ENCODE data around the gene TUBB4A. TPM values are rescaled to one million over a fixed set of nuclear protein-coding genes. Genes with fewer than 3 reads are reported as not detected.
A peak's percentile ranks its signal among the peaks of the same experiment; 100 is the strongest.
"Not testable (repeated sequence)": the region's sequence is repeated elsewhere in the genome, so short reads cannot be mapped to it uniquely, and the experiment has no call there.

TUBB4A gene
- total RNA-seq: not detected in 2 replicates

DNA sequence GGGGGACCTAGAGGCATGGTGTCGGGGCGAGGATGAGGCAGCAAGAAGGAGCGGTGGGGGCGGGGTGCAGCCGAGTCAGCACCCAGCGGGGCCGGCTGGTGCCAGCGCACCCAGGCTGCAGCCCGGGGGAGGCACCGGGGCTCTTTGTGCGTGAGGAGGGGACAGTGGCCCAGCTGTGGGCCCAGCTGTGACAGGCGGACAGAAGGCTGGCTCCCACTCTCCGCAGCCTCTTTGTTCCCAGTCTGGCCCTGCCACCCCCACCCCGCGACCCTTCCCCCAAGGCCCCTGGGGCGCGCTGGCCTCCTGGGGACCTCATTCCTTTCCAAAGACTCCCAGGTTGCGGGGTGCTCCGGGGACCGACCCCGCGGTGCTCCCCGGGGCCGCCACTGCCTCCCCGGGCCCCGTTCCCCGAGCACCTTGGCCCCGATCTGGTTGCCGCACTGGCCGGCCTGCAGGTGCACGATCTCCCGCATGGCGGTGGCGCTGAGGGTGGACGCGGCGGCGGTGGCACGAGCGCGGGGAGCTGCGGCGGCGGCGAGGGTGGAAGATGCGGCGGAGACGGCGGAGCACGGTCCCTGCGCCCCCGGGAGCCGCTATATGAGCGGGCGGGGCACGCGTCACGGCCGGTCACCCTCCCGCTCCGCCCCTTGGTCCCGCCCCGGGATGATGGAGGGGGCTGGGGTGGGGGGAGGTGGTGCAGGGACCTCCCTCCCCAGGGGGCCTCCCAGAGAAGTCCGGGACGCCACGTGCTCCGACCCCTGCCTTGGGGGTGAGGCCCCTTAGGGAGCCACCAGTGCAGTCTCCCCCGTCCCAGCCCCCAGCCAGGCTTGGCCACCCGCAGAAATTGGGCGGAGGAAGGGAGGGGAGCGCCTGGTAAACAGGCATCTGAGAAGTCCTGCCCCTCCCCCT lies at the start of gene TUBB4A:
Gene TUBB4A (minus strand): TSS at position 570 of the 909 bp plus-strand sequence. CDS start 97 bp downstream, at position 473.
- no peak for DNase-seq (ENCODE audit: low read depth in 2 of 2)

DNA sequence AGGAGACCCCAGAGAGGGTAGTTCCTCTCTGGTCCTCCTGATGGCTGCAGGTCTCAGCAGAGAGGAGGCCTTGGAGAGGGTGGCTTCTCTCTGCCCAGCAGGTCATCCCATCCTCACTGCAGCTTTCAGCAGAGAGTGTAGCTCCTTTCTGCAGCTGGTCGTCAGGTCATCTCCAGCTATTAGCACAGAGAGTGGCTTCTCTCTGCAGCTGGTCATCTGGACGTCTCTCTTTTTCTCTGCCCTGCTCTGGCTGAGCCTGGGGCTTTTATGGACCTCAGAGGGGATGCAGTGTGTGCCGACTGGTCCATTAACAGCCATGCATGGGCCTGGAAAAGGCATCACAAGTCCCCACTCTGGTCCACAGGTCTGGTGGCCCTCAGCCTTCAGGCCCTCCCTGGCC lies 49.0 kb upstream of the TUBB4A start:
- DNase-seq (ENCODE audit: low read depth in 2 of 2): no peak

DNA sequence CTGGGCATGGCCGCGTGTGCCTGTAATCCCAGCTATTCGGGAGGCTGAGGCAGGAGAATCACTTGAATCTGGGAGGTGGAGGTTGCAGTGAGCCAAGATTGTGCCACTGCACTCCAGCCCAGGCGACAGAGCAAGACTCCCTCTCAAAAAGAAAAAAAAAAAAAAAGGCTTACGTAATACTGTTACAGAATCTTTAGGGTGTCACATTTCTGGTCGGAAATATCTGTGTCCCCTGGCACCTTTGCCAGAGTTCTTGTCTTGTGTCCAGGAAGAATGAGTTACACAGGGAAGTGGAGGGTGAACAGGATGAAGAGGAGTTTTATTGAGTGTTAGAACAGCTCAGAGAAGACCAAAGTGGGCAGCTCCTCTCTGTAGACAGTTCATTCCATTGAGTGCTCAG lies 48.6 kb upstream of the TUBB4A start:
- not testable (repeated sequence) for DNase-seq (ENCODE audit: low read depth in 2 of 2)

DNA sequence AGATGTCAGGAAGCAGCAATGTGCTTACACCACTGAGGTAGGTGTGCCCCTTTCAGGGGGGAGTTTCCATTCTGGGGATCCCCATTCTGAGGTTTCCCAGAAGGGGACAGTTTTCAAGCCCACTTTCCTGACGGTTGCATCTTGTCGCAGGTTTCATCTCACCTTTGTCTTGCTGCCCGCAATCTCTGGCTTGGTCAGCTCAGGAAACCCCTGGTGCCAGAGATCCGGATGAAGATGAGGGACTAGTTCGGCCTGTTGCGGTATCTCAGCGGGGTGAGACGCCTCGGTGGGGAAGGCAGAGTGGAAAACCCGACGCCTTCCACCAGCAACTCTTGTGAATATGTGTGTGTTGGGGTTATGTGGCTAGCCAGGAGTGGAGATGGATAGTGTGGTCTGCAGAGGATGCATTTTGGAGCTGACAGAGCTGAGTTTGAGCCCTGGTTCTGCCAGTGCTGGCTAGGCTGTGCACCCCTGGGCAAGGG lies 41.8 kb upstream of the TUBB4A start:
- no peak for DNase-seq (ENCODE audit: low read depth in 2 of 2)

GRCh38 chr19:6540918-6541689 lies 39.0 kb upstream of the TUBB4A start:
- no peak for DNase-seq (ENCODE audit: low read depth in 2 of 2)

DNA sequence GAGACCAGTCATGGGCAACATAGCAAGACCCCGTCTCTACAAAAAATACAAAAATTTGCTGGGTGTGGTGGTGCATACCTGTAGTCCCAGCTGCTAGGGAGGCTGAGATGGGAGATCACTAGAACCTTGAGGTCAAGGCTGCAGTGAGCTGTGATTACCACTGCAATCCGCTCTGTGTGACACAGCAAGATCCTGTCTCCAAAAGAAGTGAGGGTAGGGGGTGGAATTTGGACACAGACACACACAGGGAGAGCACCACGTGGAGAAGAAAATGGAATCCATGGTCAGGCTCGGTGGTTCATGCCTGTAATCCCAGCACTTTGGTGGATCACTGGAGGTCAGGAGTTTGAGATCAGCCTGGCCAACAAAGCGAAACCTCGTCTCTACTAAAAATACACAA lies 37.4 kb upstream of the TUBB4A start:
- DNase-seq (ENCODE audit: low read depth in 2 of 2): no peak

DNA sequence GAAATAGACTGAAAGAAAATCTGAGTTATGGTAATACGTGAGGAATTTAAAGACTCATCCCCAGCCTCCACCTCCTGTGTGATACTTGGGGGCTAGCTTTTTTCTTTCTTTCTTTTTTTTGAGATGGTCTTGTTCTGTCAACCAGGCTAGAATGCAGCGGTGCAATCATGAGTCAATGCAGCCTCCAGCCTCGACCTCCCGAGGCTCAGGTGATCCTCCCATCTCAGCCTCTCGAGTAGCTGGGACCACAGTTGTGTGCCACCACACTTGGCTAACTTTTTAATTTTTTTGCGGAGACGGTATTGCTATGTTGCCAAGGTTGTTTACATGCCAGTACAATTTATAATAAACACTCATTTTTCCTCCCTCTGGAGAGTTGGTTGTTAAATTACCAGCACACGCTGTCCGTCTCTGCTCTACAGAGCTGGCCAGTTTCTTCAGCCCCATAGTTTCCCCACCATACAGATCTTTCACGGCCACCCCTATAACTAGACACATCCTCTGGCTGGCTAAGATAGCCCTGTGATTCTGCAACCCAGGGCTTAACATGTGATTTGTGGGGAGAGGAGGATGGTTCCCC lies 33.5 kb upstream of the TUBB4A start:
- DNase-seq (ENCODE audit: low read depth in 2 of 2): no peak

DNA sequence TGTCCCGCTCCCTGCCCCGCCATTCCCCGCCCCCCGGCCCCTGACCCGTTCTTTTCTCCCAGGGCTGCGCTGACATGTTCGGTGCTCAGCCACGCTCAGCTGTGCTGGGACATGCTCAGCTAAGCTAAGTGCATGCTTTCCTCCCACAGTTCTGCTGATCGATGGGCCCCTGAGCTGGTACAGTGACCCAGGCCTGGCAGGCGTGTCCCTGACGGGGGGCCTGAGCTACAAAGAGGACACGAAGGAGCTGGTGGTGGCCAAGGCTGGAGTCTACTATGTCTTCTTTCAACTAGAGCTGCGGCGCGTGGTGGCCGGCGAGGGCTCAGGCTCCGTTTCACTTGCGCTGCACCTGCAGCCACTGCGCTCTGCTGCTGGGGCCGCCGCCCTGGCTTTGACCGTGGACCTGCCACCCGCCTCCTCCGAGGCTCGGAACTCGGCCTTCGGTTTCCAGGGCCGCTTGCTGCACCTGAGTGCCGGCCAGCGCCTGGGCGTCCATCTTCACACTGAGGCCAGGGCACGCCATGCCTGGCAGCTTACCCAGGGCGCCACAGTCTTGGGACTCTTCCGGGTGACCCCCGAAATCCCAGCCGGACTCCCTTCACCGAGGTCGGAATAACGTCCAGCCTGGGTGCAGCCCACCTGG lies 32.5 kb upstream of the TUBB4A start:
- DNase-seq (ENCODE audit: low read depth in 2 of 2): no peak

- DNase-seq (ENCODE audit: low read depth in 2 of 2): no peak
Measured at GRCh38 chr19:6533746-6534418, 31.8 kb upstream of the TUBB4A start.

GRCh38 chr19:6533000-6533328 lies 30.9 kb upstream of the TUBB4A start:
- no peak for DNase-seq (ENCODE audit: low read depth in 2 of 2)

- DNase-seq (ENCODE audit: low read depth in 2 of 2): no peak
Measured at GRCh38 chr19:6532244-6532999, 30.3 kb upstream of the TUBB4A start.

DNA sequence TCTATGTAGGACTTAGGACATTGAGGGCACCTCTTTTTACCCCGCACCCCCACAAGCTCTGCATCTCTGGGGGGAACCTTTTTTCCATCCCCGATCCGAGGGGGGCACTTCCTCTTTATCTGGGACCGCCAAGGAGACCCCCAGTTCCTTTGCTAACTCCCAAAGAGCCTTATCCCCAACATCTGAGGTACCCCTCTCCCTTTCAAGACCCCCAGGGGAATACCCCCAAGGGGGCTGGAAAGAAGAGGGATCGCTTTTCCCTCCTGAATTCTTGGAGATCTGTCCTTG lies 29.8 kb upstream of the TUBB4A start:
- no peak for DNase-seq (ENCODE audit: low read depth in 2 of 2)

- DNase-seq (ENCODE audit: low read depth in 2 of 2): no peak
Measured at GRCh38 chr19:6531163-6531955, 29.2 kb upstream of the TUBB4A start.

DNA sequence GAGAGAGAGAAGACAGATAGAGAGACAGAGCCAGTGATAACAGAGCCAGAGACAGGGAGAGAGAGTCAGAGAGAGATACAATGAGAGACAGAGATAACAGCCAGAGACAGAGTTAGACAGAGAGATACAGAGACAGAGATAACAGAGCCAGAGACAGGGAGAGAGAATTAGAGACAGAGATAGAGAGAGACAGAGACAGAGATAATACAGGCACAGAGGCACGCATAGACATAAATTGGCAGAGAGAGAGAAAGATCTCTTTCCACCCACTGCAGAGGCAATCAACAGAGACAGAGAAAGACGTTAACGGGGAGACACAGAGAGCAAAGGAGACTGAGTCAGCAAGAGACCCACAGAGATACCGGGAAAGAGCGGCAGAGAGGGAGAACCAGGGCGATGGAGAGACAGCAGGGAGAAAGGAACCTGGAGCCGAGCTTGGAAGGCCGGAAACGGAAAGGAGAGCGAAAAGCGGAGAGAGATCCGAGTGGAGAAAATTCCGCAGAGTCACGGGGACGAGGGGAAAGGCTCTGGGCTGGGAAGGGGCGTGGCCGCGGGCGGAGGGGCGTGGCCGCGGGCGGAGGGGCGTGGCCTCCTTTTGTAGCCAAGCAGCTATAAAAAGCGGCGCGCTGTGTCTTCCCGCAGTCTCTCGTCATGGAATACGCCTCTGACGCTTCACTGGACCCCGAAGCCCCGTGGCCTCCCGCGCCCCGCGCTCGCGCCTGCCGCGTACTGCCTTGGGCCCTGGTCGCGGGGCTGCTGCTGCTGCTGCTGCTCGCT lies 28.5 kb upstream of the TUBB4A start, which contains the start of gene TNFSF9:
Gene TNFSF9 (plus strand): TSS at position 641 of the 777 bp plus-strand sequence. CDS start 11 bp downstream, at position 652.
- DNase-seq (ENCODE audit: low read depth in 2 of 2): peak; percentile 84 to 86

DNA sequence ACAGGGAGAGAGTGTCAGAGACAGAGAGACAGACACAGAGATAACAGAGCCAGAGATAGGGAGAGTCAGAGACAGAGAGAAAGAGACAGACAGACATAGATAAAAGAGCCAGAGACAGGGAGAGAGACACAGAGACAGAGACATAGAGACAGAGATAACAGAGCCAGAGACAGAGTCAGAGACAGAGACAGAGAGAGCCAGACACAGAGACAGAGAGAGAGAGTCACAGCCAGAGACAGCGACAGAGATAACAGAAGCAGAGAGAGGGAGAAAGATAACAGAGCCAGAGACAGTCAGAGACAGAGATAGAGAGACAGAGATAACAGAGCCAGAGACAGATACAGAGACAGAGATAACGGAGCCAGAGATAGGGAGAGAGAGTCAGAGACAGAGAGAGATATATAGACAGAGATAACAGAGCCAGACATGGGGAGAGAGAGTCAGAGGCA lies 27.9 kb upstream of the TUBB4A start:
- no peak for DNase-seq (ENCODE audit: low read depth in 2 of 2)

- no peak for DNase-seq (ENCODE audit: low read depth in 2 of 2)
Measured at GRCh38 chr19:6529351-6529750, 27.2 kb upstream of the TUBB4A start.

- DNase-seq (ENCODE audit: low read depth in 2 of 2): peak in 1 of 2 donors; percentile 17
Measured at GRCh38 chr19:6528544-6529121, 26.5 kb upstream of the TUBB4A start.

DNA sequence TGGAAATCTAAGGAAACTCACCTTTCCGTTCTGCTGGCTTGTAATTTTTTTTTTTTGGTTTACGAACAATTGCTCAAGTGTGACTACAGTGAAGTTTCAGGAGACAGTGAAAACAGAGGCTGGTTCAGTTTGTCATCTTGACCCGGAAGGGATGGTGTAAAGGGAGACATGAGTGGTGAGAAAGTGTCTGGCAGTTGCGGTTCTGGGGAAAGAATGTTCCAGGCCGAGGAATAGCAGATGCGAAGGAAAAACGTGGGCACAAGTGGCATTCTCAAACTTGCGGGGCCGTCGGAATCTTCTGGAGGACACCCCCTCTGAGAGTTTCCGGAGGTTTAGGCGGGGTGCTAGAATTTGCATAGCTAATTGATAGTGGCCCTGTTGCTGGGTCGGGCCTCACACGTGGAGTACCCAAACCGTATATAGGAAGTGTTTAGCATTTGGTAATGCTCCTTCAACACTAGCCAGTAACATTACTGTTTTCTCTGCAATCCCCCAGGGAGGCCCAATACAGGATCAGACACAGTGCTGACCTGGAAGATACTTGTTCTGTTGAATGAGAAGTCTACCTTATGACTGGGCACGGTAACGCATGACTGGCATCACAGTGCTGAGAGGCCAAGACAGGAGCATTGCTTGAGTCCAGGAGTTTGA lies 25.9 kb upstream of the TUBB4A start:
- no peak for DNase-seq (ENCODE audit: low read depth in 2 of 2)

Measured in lung microvascular endothelial cell (primary cell).